ENCODE measurements around the gene ANXA7. TPM values are rescaled to one million over a fixed set of nuclear protein-coding genes. Genes with fewer than 3 reads are reported as not detected.
A peak's percentile ranks its signal among the peaks of the same experiment; 100 is the strongest.

ANXA7 gene
- polyA plus RNA-seq, result 10 to 100 TPM; 44.3 to 64.8 (median 55.7) TPM
- long read RNA-seq, donor 1, transcript ANXA7-202 (13 exons, 2,452 nt), result major isoform, 45 of 60 reads
- long read RNA-seq, donor 1, partial matches to known transcripts, result 15 of 60 reads
- long read RNA-seq, donor 1, other reads (novel, unspliced or antisense), result 0 of 60 reads
- long read RNA-seq, donor 2, transcript ANXA7-202 (13 exons, 2,452 nt), result major isoform, 12 of 23 reads
- long read RNA-seq, donor 2, partial matches to known transcripts, result 11 of 23 reads
- long read RNA-seq, donor 2, other reads (novel, unspliced or antisense), result 0 of 23 reads
- long read RNA-seq, donor 3, transcript ANXA7-202 (13 exons, 2,452 nt), result major isoform, 7 of 27 reads
- long read RNA-seq, donor 3, partial matches to known transcripts, result 20 of 27 reads
- long read RNA-seq, donor 3, other reads (novel, unspliced or antisense), result 0 of 27 reads
- long read RNA-seq, donor 4, result 0 reads
- long read RNA-seq, donor 5, partial matches to known transcripts, result 11 of 12 reads
- long read RNA-seq, donor 5, other reads (novel, unspliced or antisense), result 0 of 12 reads
- long read RNA-seq, donor 6, transcript ANXA7-202 (13 exons, 2,452 nt), result major isoform, 10 of 32 reads
- long read RNA-seq, donor 6, partial matches to known transcripts, result 22 of 32 reads
- long read RNA-seq, donor 6, other reads (novel, unspliced or antisense), result 0 of 32 reads
- long read RNA-seq, donor 7, result 0 reads
- long read RNA-seq, donor 8, partial matches to known transcripts, result 0 of 1 reads
- long read RNA-seq, donor 8, other reads (novel, unspliced or antisense), result 0 of 1 reads
- long read RNA-seq, donor 9, partial matches to known transcripts, result 6 of 9 reads
- long read RNA-seq, donor 9, other reads (novel, unspliced or antisense), result 0 of 9 reads
- long read RNA-seq, donor 10, transcript ANXA7-202 (13 exons, 2,452 nt), result major isoform, 12 of 62 reads
- long read RNA-seq, donor 10, partial matches to known transcripts, result 48 of 62 reads
- long read RNA-seq, donor 10, other reads (novel, unspliced or antisense), result 0 of 62 reads

DNA sequence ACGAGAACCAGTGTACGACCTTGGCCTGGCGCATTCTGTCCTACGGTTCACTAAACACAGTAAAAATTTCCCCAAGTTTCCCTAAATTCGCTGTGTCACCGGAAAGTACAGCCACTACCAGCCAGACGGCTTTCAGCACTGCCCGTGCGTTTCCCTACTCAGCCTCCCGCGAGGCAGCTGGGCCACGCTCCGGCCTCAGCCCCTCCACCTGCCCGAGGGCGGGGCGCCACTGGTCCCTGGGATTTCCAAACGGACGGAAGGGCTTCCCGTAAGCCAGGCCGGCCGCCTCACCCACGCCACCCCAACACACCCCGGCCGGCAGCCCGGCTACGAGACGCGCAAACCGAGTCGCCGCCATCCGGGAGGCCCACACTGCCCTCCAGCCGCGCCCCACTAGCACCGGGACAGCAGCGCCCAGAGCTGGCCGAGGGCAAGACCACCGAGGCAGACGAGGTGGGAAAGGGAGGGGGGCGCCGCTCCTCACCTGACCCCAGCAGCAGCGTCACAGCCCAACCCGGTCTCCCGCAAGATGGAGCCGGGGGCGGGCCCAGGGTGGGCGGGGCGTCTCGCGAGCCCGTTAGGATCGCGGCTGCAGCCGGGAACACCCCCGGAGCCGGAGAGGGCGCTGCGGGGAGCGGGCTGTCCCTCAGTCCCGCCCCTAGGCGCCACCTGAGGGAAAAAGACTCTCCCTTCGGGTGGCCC lies at the start of gene ANXA7:
Gene ANXA7 (minus strand): TSS at position 531 of the 702 bp plus-strand sequence. CDS start 13,202 bp downstream, outside the sequence.
- no peaks in the 10 kb centered on the region for H3K27me3 ChIP-seq (ENCODE audit: control insufficient read depth in 3 of 3, insufficient read depth in 3 of 3, low read length in 3 of 3)
- peaks cover 0 to 14% (median 4%) of the 10 kb centered on the region in 3 donors for H3K4me1 ChIP-seq (ENCODE audit: control insufficient read depth in 3 of 3, insufficient read depth in 2 of 3, low read depth in 1 of 3, low read length in 2 of 3)
- DNase-seq, result peak; percentile 93 to 97
- peak within 1 kb of the TSS; percentile 83 to 98 (median 97) for H3K27ac ChIP-seq (ENCODE audit: low read depth in 1 of 3, low read length in 2 of 3)
- no peaks in the 10 kb centered on the region for H3K36me3 ChIP-seq (ENCODE audit: control insufficient read depth in 3 of 3, insufficient read depth in 2 of 3, low read depth in 1 of 3, low read length in 3 of 3)
- H3K4me3 ChIP-seq (ENCODE audit: low read depth in 1 of 3, low read length in 3 of 3), result peak within 1 kb of the TSS; percentile 69 to 90 (median 74)
- no peak for FAIRE-seq
- 0% methylated on average over 39 to 62 of the region's 62 CpGs for WGBS, 3 donors
- H3K9me3 ChIP-seq (ENCODE audit: control insufficient read depth in 2 of 2, insufficient read depth in 1 of 2, low read depth in 1 of 2, low read length in 1 of 2), result no peaks in the 10 kb centered on the region

DNA sequence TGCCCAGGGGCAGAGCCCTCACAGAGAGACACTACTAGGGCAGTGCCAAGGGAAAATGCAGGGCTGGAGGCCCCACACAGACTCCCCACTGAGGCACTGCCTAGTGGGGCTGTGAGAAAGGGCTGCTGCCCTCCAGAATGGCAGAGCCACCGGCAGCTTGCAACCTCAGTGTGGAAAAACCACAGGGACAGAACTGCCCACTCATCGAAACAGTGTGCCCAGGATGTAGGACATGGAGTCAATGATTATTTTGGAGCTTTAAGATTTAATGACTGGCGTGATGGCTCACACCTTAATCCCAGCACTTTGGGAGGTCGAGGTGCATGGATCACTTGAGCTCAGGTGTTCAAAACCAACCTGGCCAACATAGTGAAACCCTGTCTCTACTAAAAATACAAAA lies 47.0 kb upstream of the ANXA7 start:
- Histone ChIP-seq H3K36me3 (ENCODE audit: control insufficient read depth in 3 of 3, insufficient read depth in 2 of 3, low read depth in 1 of 3, low read length in 3 of 3) (peaks cover 2 to 29% (median 4%) of the 10 kb centered on the region in 3 donors), H3K9me3 (ENCODE audit: control insufficient read depth in 2 of 2, insufficient read depth in 1 of 2, low read depth in 1 of 2, low read length in 1 of 2) (no peaks in the 10 kb centered on the region), H3K4me3 (ENCODE audit: low read depth in 1 of 3, low read length in 3 of 3) (peak overlapping the region in 1 of 3 donors; percentile 7), H3K4me1 (ENCODE audit: control insufficient read depth in 3 of 3, insufficient read depth in 2 of 3, low read depth in 1 of 3, low read length in 2 of 3) (no peaks in the 10 kb centered on the region), H3K27ac (ENCODE audit: low read depth in 1 of 3, low read length in 2 of 3) (peak overlapping the region in 1 of 3 donors; percentile 4), H3K27me3 (ENCODE audit: control insufficient read depth in 3 of 3, insufficient read depth in 3 of 3, low read length in 3 of 3) (no peaks in the 10 kb centered on the region)
- no peak for FAIRE-seq
- 94 to 95% (median 94%) methylated on average over 4 of the region's 4 CpGs for WGBS, 3 donors
- DNase-seq, result no peak

DNA sequence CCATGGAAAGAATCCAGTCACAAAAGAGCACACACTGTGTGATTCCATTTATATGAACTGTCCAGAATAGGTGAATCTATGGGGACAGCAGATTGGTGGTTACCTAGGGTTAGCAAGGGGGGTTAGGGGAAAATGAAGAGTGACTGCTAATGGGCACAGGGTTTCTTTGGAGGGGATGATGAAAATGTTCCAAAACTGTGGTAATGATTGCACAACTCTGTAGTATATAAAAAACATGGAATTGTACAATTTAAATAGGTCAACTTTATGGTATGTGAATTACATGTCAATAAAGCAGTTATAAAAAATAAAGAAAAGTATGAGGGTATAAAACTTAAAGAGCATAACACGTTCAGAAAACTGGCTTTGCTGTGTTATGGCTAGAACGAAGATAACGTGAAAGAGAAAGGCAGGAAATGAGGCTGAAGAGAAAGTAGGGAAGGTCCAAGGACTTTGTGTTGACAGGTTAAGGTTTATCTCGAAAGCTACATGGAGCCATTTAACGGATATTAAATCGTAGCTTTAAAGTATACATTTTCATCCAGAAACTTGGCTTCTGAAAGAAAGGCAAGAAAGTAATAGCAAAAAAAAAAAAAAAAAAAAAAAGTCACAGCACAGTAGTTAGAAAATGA lies 45.9 kb upstream of the ANXA7 start:
- no peak for DNase-seq

DNA sequence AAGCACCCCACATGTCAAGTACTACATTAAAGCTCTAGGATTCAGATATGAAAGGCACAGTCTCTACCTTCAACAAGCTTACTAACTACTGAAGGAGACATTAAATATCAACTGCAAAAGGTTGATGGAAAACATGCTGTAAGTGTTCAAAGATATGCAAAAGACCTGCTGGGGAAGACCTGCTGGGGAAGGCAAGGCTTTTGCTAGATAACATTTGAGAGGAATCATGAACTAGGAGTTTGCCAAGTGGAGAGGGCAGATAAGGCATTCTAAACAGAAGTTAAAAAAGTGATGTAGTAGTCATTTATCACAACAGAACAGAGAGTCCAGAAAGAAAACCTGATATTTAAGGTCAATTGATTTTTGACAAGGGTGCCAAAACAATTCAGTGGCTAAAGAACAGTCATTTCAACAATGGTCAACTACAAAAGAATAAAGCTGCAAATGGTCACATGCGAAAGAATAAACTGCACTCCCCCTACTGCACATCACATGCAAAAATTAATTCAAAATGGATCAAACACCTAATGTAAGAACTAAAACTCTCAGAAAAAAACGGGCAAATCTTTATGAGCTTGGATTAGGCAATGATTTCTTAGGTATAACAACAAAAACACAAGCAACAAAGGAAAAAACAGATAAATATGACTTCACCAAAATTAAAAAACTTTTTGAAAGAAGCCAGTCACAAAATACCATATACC lies 42.5 kb upstream of the ANXA7 start:
- no peak for DNase-seq
- Histone ChIP-seq H3K27me3 (ENCODE audit: control insufficient read depth in 3 of 3, insufficient read depth in 3 of 3, low read length in 3 of 3) (no peaks in the 10 kb centered on the region), H3K27ac (ENCODE audit: low read depth in 1 of 3, low read length in 2 of 3) (no peak overlapping the region), H3K4me3 (ENCODE audit: low read depth in 1 of 3, low read length in 3 of 3) (no peak overlapping the region), H3K4me1 (ENCODE audit: control insufficient read depth in 3 of 3, insufficient read depth in 2 of 3, low read depth in 1 of 3, low read length in 2 of 3) (no peaks in the 10 kb centered on the region), H3K36me3 (ENCODE audit: control insufficient read depth in 3 of 3, insufficient read depth in 2 of 3, low read depth in 1 of 3, low read length in 3 of 3) (peaks cover 2 to 19% (median 2%) of the 10 kb centered on the region in 3 donors), H3K9me3 (ENCODE audit: control insufficient read depth in 2 of 2, insufficient read depth in 1 of 2, low read depth in 1 of 2, low read length in 1 of 2) (no peaks in the 10 kb centered on the region)
- peak; percentile 44 for FAIRE-seq
- whole genome bisulfite sequencing, 3 donors, result 85 to 93% (median 91%) methylated on average over 2 of the region's 2 CpGs

More for the DNA sequence above, 45.9 kb upstream of the ANXA7 start:
- no peak for FAIRE-seq
- no peaks in the 10 kb centered on the region for H3K4me1 ChIP-seq (ENCODE audit: control insufficient read depth in 3 of 3, insufficient read depth in 2 of 3, low read depth in 1 of 3, low read length in 2 of 3)
- no peaks in the 10 kb centered on the region for H3K27me3 ChIP-seq (ENCODE audit: control insufficient read depth in 3 of 3, insufficient read depth in 3 of 3, low read length in 3 of 3)
- no peak overlapping the region for H3K4me3 ChIP-seq (ENCODE audit: low read depth in 1 of 3, low read length in 3 of 3)
- H3K9me3 ChIP-seq (ENCODE audit: control insufficient read depth in 2 of 2, insufficient read depth in 1 of 2, low read depth in 1 of 2, low read length in 1 of 2), result no peaks in the 10 kb centered on the region
- WGBS, 3 donors, result 87 to 91% (median 89%) methylated on average over 6 of the region's 6 CpGs
- peaks cover 2 to 24% (median 2%) of the 10 kb centered on the region in 3 donors for H3K36me3 ChIP-seq (ENCODE audit: control insufficient read depth in 3 of 3, insufficient read depth in 2 of 3, low read depth in 1 of 3, low read length in 3 of 3)
- no peak overlapping the region for H3K27ac ChIP-seq (ENCODE audit: low read depth in 1 of 3, low read length in 2 of 3)

DNA sequence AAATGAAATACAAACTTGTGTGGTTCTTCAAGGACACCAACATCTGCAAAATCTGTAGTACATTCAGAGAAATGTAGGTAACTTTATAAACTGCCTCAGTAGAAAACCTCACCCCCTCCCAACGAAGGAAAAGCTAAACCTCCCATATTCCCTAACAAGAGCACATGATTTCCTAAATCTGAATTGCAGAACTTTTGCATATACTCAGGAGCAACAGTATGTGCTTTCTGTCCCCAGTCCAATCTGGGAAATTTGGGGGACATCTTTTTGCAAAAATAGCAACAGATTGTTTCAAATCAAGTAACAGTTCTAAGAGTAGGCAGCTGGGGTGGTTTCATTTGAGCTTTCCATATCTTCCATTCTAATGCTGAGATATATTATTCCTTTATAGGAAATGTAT lies 35.3 kb upstream of the ANXA7 start:
- WGBS, 3 donors, result 73 to 84% (median 80%) methylated on average over 1 of the region's 1 CpG
- no peak overlapping the region for H3K4me3 ChIP-seq (ENCODE audit: low read depth in 1 of 3, low read length in 3 of 3)
- H3K4me1 ChIP-seq (ENCODE audit: control insufficient read depth in 3 of 3, insufficient read depth in 2 of 3, low read depth in 1 of 3, low read length in 2 of 3), result no peaks in the 10 kb centered on the region
- H3K27me3 ChIP-seq (ENCODE audit: control insufficient read depth in 3 of 3, insufficient read depth in 3 of 3, low read length in 3 of 3), result no peaks in the 10 kb centered on the region
- peaks cover 0 to 18% (median 2%) of the 10 kb centered on the region in 3 donors for H3K36me3 ChIP-seq (ENCODE audit: control insufficient read depth in 3 of 3, insufficient read depth in 2 of 3, low read depth in 1 of 3, low read length in 3 of 3)
- no peaks in the 10 kb centered on the region for H3K9me3 ChIP-seq (ENCODE audit: control insufficient read depth in 2 of 2, insufficient read depth in 1 of 2, low read depth in 1 of 2, low read length in 1 of 2)
- no peak overlapping the region for H3K27ac ChIP-seq (ENCODE audit: low read depth in 1 of 3, low read length in 2 of 3)
- DNase-seq, result no peak
- no peak for FAIRE-seq

DNA sequence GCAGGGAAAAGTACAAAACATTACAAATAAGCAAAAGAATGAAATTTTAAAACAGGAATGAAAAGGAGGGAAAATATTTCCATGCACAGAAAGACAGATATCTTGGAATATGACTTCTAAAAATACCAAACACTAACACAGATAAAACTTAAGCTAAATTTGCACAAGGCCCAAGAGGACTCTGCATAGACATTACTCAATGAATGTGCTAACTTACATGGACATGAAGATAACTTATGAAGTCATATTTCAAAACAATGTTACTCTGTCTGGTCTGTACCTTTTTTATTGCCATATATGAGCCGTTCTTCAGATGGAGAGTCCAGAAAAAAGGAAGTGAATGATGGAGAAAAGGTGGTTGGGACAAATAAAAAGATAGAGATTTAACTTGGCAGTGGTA lies 34.5 kb upstream of the ANXA7 start:
- H3K9me3 ChIP-seq (ENCODE audit: control insufficient read depth in 2 of 2, insufficient read depth in 1 of 2, low read depth in 1 of 2, low read length in 1 of 2), result no peaks in the 10 kb centered on the region
- DNase-seq (no peak), FAIRE-seq (no peak)
- H3K27ac ChIP-seq (ENCODE audit: low read depth in 1 of 3, low read length in 2 of 3), result no peak overlapping the region
- H3K27me3 ChIP-seq (ENCODE audit: control insufficient read depth in 3 of 3, insufficient read depth in 3 of 3, low read length in 3 of 3), result no peaks in the 10 kb centered on the region
- WGBS, 3 donors, result 62 to 85% (median 77%) methylated on average over 1 of the region's 1 CpG
- no peak overlapping the region for H3K4me3 ChIP-seq (ENCODE audit: low read depth in 1 of 3, low read length in 3 of 3)
- H3K36me3 ChIP-seq (ENCODE audit: control insufficient read depth in 3 of 3, insufficient read depth in 2 of 3, low read depth in 1 of 3, low read length in 3 of 3), result peaks cover 0 to 18% (median 2%) of the 10 kb centered on the region in 3 donors
- H3K4me1 ChIP-seq (ENCODE audit: control insufficient read depth in 3 of 3, insufficient read depth in 2 of 3, low read depth in 1 of 3, low read length in 2 of 3), result no peaks in the 10 kb centered on the region

DNA sequence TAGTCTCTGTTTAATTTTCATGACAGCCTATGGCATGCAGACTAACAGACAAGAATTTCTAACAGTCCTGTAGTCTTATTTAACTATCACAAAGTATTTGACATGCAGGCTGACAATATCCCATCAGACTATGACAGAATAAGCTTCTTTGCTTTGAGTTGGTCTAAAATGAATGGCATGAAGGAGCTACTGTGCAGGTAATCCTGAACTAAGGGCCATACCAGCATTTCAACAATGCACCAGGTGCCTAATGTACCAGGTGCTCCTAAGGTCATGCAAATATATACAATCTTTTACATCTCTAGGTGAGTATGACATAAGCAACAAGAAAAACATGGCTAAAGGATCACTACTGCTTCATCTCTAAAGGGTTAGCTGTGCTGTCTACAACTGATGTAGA lies 33.1 kb upstream of the ANXA7 start:
- no peaks in the 10 kb centered on the region for H3K4me1 ChIP-seq (ENCODE audit: control insufficient read depth in 3 of 3, insufficient read depth in 2 of 3, low read depth in 1 of 3, low read length in 2 of 3)
- peaks cover 0 to 19% (median 3%) of the 10 kb centered on the region in 3 donors for H3K36me3 ChIP-seq (ENCODE audit: control insufficient read depth in 3 of 3, insufficient read depth in 2 of 3, low read depth in 1 of 3, low read length in 3 of 3)
- no peaks in the 10 kb centered on the region for H3K27me3 ChIP-seq (ENCODE audit: control insufficient read depth in 3 of 3, insufficient read depth in 3 of 3, low read length in 3 of 3)
- H3K4me3 ChIP-seq (ENCODE audit: low read depth in 1 of 3, low read length in 3 of 3), result no peak overlapping the region
- DNase-seq (no peak), FAIRE-seq (no peak)
- H3K9me3 ChIP-seq (ENCODE audit: control insufficient read depth in 2 of 2, insufficient read depth in 1 of 2, low read depth in 1 of 2, low read length in 1 of 2), result no peaks in the 10 kb centered on the region
- no peak overlapping the region for H3K27ac ChIP-seq (ENCODE audit: low read depth in 1 of 3, low read length in 2 of 3)
